Stimulated activated CD4-positive, alpha-beta T cell treated with anti-CD3 and anti-CD28 coated beads, TNF-alpha, amount 100 ng/mL, for 4 hours (primary cell): Measurements from ENCODE around the gene ZSCAN10.

Experiments used
- DNase-seq, 3 experiments: peaks; one replicate each; pipeline ENCODE4 v3.0.0-alpha.2; 2020; ENCODE audit warnings: low read depth in 3 of 3

ZSCAN10 gene

DNA sequence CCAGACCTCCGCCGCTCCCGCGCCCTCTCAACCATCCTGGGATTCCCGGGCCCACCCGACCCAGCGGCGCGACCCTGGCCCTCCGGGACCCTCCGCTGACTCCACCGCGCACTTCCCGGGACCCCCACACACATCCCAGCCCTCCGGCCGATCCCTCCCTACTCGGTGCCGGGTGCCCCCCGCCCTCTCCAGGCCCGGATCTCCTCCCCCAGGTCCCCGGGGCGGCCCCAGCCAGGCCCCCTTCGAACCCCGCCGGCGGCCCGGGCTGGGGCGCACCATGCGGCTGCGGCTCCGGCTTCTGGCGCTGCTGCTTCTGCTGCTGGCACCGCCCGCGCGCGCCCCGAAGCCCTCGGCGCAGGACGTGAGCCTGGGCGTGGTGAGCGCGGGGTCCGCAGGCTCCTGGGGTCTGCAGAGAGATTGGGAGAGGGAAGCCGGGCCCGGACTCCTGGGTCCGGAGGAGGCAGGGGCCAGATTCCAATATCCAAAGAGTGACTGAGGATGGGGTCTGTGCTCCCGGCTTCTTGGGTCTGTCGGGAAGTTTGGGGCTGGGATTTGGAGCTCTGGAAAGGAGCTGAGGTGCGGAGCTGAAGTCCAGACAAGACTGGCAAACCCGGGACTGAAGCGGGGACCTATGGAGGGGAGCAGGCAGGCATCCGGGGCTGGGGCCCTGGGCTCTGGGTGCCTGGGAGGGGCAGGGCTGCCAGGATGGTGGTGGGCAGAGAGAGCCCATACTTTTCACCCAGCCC is 52.3 kb downstream of the ZSCAN10 start:
- DNase-seq, result no peak

DNA sequence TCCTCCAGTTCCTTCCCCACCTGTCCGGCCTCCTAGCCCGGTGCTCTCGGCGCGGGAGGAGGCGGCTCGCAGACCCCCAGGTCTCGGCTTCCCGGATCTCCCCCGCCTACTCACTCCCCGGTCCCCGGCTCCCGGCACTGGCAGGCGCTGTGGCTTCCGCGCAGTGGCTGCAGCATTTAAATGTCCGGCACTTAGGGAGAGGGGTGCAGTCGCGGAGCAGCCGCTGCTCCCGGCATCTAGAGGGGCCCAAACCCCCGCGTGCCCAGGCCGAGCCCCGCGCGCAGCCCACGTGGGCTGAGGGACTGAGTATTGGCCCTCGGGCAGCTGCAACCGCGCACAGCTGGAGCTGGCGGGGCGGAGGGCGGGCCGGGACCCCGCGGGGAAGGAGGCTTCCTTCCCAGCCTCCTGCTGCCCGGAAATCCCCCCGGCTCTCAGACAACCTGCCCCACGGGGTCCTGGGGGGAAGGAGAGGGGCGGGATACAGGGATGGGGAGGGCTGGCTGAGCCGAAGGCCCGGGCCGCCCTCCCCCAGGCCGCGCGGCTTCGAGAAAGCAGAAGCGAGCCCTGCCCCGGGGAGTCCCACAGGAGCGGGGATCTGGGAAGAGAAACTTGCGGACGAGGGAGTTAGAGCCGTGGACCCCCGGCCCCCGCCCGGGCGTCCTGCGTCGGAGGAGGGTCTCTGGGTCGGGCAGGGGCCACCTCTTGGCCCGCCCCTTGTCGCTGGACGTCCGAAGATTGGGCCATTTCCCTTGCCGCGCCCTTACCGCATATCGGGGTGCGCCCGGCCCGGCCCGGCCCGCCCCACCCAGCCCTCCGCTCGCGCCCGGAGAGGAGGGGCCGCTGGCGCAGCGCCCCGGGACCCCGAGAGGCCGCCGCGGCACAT is 53.1 kb downstream of the ZSCAN10 start, which contains the start of gene MMP25:
Gene MMP25, plus strand, starts transcription at position 804 of the 883 bp plus-strand sequence. CDS start 357 bp downstream, outside the sequence.
- DNase-seq, result no peak

DNA sequence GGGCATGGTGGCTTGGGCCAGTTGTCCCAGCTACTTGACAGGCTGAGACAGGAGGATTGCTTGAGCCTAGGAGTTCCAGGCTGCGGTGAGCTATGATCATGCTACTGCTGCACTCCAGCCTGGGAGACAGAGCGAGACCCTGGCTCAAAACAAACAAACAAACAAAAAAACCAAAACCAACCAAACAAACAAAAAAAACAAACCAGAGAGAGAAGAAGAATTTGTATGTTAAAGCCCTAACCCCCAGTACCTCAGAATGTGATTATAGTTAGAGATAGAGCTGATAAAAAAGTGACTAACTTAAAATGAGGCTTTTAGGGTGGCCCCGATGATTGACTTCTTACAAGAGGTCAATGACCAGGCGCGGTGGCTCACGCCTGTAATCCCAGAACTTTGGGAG is 54.4 kb downstream of the ZSCAN10 start:
- DNase-seq, result no peak

DNA sequence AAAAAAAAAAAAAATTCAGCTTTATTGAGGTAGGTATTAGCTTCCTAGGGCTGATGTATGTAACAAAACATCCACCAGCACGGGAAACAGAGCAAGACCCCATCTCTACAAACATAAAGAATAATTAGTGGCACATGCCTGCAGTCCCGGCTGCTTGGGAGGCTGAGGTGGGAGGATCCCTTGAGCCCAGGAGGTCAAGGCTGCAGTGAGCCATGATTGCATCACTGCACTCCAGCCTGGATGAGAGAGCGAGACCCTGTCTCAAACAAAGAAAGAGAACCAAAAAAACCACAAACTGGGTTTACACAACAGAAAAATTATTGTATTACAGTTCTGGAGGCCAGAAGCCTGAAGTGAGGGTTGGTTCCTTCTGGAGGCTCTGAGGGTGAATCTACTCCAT is 56.7 kb downstream of the ZSCAN10 start:
- no peak for DNase-seq

DNA sequence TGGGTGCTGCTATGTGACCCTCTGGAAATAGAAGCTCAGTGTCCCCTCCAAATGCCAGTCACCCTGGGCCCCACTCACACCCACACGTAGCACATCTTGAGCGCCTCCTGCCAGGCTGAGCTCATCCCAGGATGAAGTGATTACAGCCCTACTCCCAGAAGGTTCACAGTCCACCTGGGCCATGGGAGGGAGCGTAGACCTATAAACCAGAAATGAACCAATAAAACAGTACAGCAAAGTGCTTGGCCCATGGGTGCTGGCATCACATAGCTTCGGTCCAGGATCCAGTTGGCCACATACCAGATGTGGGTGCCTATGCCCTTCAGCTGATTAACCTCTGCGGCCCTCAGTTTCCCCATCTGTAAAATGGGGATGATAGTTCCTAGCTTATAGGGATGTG is 60.2 kb downstream of the ZSCAN10 start:
- no peak for DNase-seq
